HG02981 (cell line): ENCODE measurements around the gene DMKN.

Experiments
- ATAC-seq: cut with Tn5 transposase; IDR thresholded peaks from one replicate; pipeline ENCODE4 v1.9.1; 2021; ENCODE audit warnings: mild to moderate bottlenecking, moderate library complexity; ENCODE audit not compliant: unreplicated experiment

DMKN gene

GRCh38 chr19:35513628-35514281, at the start of gene DMKN:
Gene DMKN, minus strand, starts transcription at chr19:35513649. Its CDS starts 174 bp downstream, at chr19:35513475.
- no peak for ATAC-seq

GRCh38 chr19:35562776-35563175, 49.3 kb upstream of the DMKN start:
- ATAC-seq: no peak

GRCh38 chr19:35562336-35562735, 48.9 kb upstream of the DMKN start:
- no peak for ATAC-seq

- no peak for ATAC-seq
These were observed 48.0 kb upstream of the DMKN start for GRCh38 chr19:35561436-35561835.

- no peak for ATAC-seq
These were observed 47.2 kb upstream of the DMKN start for GRCh38 chr19:35560677-35561076.

GRCh38 chr19:35560271-35560670, 46.8 kb upstream of the DMKN start:
- ATAC-seq: no peak

GRCh38 chr19:35559781-35560180, 46.3 kb upstream of the DMKN start:
- no peak for ATAC-seq

GRCh38 chr19:35559281-35559659, 45.8 kb upstream of the DMKN start:
- no peak for ATAC-seq

GRCh38 chr19:35558400-35559280, 45.2 kb upstream of the DMKN start:
- no peak for ATAC-seq

- ATAC-seq: no peak
These were observed 44.3 kb upstream of the DMKN start for GRCh38 chr19:35557539-35558399.

GRCh38 chr19:35556846-35557538, 43.5 kb upstream of the DMKN start:
- ATAC-seq: no peak

- ATAC-seq: no peak
These were observed 42.7 kb upstream of the DMKN start for GRCh38 chr19:35556025-35556590.

- no peak for ATAC-seq
These were observed 42.0 kb upstream of the DMKN start for GRCh38 chr19:35555301-35556005.

- no peak for ATAC-seq
These were observed 40.6 kb upstream of the DMKN start for GRCh38 chr19:35554076-35554475.

GRCh38 chr19:35553385-35554000, 40.0 kb upstream of the DMKN start:
- ATAC-seq: no peak

- ATAC-seq: no peak
These were observed 39.3 kb upstream of the DMKN start for GRCh38 chr19:35552534-35553384.

- no peak for ATAC-seq
These were observed 37.8 kb upstream of the DMKN start for GRCh38 chr19:35551091-35551810.
